ENCODE results near the gene TRIM47.
A peak's percentile ranks its signal among the peaks of the same experiment; 100 is the strongest.

TRIM47 gene

GRCh38 chr17:75832652-75833400 is 45.6 kb downstream of the TRIM47 start:
- H3K4me3 ChIP-seq (ENCODE audit: low read depth, low read length) = peak overlapping the region; percentile 36
- peaks cover 28% of the 10 kb centered on the region for H3K4me1 ChIP-seq (ENCODE audit: control insufficient read depth, insufficient read depth, low read length)
- H3K9ac ChIP-seq (ENCODE audit: low read depth, low read length) = no peak overlapping the region
- no peaks in the 10 kb centered on the region for H3K9me3 ChIP-seq (ENCODE audit: control insufficient read depth, insufficient read depth, low read length)
- no peaks in the 10 kb centered on the region for H3K36me3 ChIP-seq (ENCODE audit: control insufficient read depth, insufficient read depth, low read length)
- no peaks in the 10 kb centered on the region for H3K27me3 ChIP-seq (ENCODE audit: control insufficient read depth, insufficient read depth, low read length)
- peak overlapping the region; percentile 21 for H3K27ac ChIP-seq (ENCODE audit: low read depth, low read length)

- no peak overlapping the region for H3K9ac ChIP-seq (ENCODE audit: low read depth, low read length)
- H3K27me3 ChIP-seq (ENCODE audit: control insufficient read depth, insufficient read depth, low read length) = no peaks in the 10 kb centered on the region
- no peaks in the 10 kb centered on the region for H3K36me3 ChIP-seq (ENCODE audit: control insufficient read depth, insufficient read depth, low read length)
- H3K4me1 ChIP-seq (ENCODE audit: control insufficient read depth, insufficient read depth, low read length) = peaks cover 31% of the 10 kb centered on the region
- H3K27ac ChIP-seq (ENCODE audit: low read depth, low read length) = peak overlapping the region; percentile 21
- peak overlapping the region; percentile 36 for H3K4me3 ChIP-seq (ENCODE audit: low read depth, low read length)
- no peaks in the 10 kb centered on the region for H3K9me3 ChIP-seq (ENCODE audit: control insufficient read depth, insufficient read depth, low read length)
Observed at GRCh38 chr17:75832164-75832651, 46.2 kb downstream of the TRIM47 start.

GRCh38 chr17:75831032-75831571 is 47.3 kb downstream of the TRIM47 start:
- H3K27me3 ChIP-seq (ENCODE audit: control insufficient read depth, insufficient read depth, low read length) = no peaks in the 10 kb centered on the region
- peaks cover 6% of the 10 kb centered on the region; the same call in 1 of the 2 replicates for H3K36me3 ChIP-seq (ENCODE audit: control insufficient read depth, insufficient read depth, low read length)
- peaks cover 32% of the 10 kb centered on the region for H3K4me1 ChIP-seq (ENCODE audit: control insufficient read depth, insufficient read depth, low read length)
- H3K9me3 ChIP-seq (ENCODE audit: control insufficient read depth, insufficient read depth, low read length) = no peaks in the 10 kb centered on the region
- no peak overlapping the region for H3K27ac ChIP-seq (ENCODE audit: low read depth, low read length)
- H3K4me3 ChIP-seq (ENCODE audit: low read depth, low read length) = 0 out of 2 replicates have a peak overlapping the region, but pooled peaks have one; percentile 15
- H3K9ac ChIP-seq (ENCODE audit: low read depth, low read length) = no peak overlapping the region

GRCh38 chr17:75830164-75831031 is 48.0 kb downstream of the TRIM47 start:
- no peaks in the 10 kb centered on the region for H3K9me3 ChIP-seq (ENCODE audit: control insufficient read depth, insufficient read depth, low read length)
- 0 out of 2 replicates have a peak overlapping the region, but pooled peaks have one; percentile 15 for H3K4me3 ChIP-seq (ENCODE audit: low read depth, low read length)
- peaks cover 32% of the 10 kb centered on the region for H3K4me1 ChIP-seq (ENCODE audit: control insufficient read depth, insufficient read depth, low read length)
- no peak overlapping the region for H3K9ac ChIP-seq (ENCODE audit: low read depth, low read length)
- peaks cover 13% of the 10 kb centered on the region; the same call in 1 of the 2 replicates for H3K36me3 ChIP-seq (ENCODE audit: control insufficient read depth, insufficient read depth, low read length)
- no peaks in the 10 kb centered on the region for H3K27me3 ChIP-seq (ENCODE audit: control insufficient read depth, insufficient read depth, low read length)
- H3K27ac ChIP-seq (ENCODE audit: low read depth, low read length) = peak overlapping the region; percentile 50

- Histone ChIP-seq H3K36me3 (ENCODE audit: control insufficient read depth, insufficient read depth, low read length) (peaks cover 17% of the 10 kb centered on the region), H3K4me3 (ENCODE audit: low read depth, low read length) (no peak overlapping the region), H3K4me1 (ENCODE audit: control insufficient read depth, insufficient read depth, low read length) (peaks cover 32% of the 10 kb centered on the region), H3K27me3 (ENCODE audit: control insufficient read depth, insufficient read depth, low read length) (no peaks in the 10 kb centered on the region), H3K9me3 (ENCODE audit: control insufficient read depth, insufficient read depth, low read length) (no peaks in the 10 kb centered on the region), H3K9ac (ENCODE audit: low read depth, low read length) (no peak overlapping the region), H3K27ac (ENCODE audit: low read depth, low read length) (peak overlapping the region; percentile 50)
Observed at GRCh38 chr17:75829747-75830146, 48.6 kb downstream of the TRIM47 start.

- Histone ChIP-seq H3K27me3 (ENCODE audit: control insufficient read depth, insufficient read depth, low read length) (no peaks in the 10 kb centered on the region), H3K4me1 (ENCODE audit: control insufficient read depth, insufficient read depth, low read length) (peaks cover 32% of the 10 kb centered on the region), H3K27ac (ENCODE audit: low read depth, low read length) (no peak overlapping the region), H3K9ac (ENCODE audit: low read depth, low read length) (no peak overlapping the region), H3K4me3 (ENCODE audit: low read depth, low read length) (no peak overlapping the region), H3K36me3 (ENCODE audit: control insufficient read depth, insufficient read depth, low read length) (peaks cover 27% of the 10 kb centered on the region), H3K9me3 (ENCODE audit: control insufficient read depth, insufficient read depth, low read length) (no peaks in the 10 kb centered on the region)
Observed at GRCh38 chr17:75828741-75829140, 49.6 kb downstream of the TRIM47 start.

GRCh38 chr17:75828076-75828400 is 50.3 kb downstream of the TRIM47 start:
- Histone ChIP-seq H3K36me3 (ENCODE audit: control insufficient read depth, insufficient read depth, low read length) (peaks cover 34% of the 10 kb centered on the region), H3K27ac (ENCODE audit: low read depth, low read length) (no peak overlapping the region), H3K4me1 (ENCODE audit: control insufficient read depth, insufficient read depth, low read length) (peaks cover 26% of the 10 kb centered on the region), H3K9me3 (ENCODE audit: control insufficient read depth, insufficient read depth, low read length) (no peaks in the 10 kb centered on the region), H3K9ac (ENCODE audit: low read depth, low read length) (no peak overlapping the region), H3K27me3 (ENCODE audit: control insufficient read depth, insufficient read depth, low read length) (no peaks in the 10 kb centered on the region), H3K4me3 (ENCODE audit: low read depth, low read length) (no peak overlapping the region)

- peaks cover 39% of the 10 kb centered on the region for H3K36me3 ChIP-seq (ENCODE audit: control insufficient read depth, insufficient read depth, low read length)
- H3K27ac ChIP-seq (ENCODE audit: low read depth, low read length) = peak overlapping the region; percentile 11
- H3K9me3 ChIP-seq (ENCODE audit: control insufficient read depth, insufficient read depth, low read length) = no peaks in the 10 kb centered on the region
- peaks cover 21% of the 10 kb centered on the region for H3K4me1 ChIP-seq (ENCODE audit: control insufficient read depth, insufficient read depth, low read length)
- H3K9ac ChIP-seq (ENCODE audit: low read depth, low read length) = no peak overlapping the region
- H3K27me3 ChIP-seq (ENCODE audit: control insufficient read depth, insufficient read depth, low read length) = no peaks in the 10 kb centered on the region
- H3K4me3 ChIP-seq (ENCODE audit: low read depth, low read length) = peak overlapping the region; percentile 38; the same call in 1 of the 2 replicates
Observed at GRCh38 chr17:75827308-75828075, 50.9 kb downstream of the TRIM47 start.

- H3K4me1 ChIP-seq (ENCODE audit: control insufficient read depth, insufficient read depth, low read length) = peaks cover 17% of the 10 kb centered on the region
- H3K27me3 ChIP-seq (ENCODE audit: control insufficient read depth, insufficient read depth, low read length) = no peaks in the 10 kb centered on the region
- H3K27ac ChIP-seq (ENCODE audit: low read depth, low read length) = peak overlapping the region; percentile 11
- H3K4me3 ChIP-seq (ENCODE audit: low read depth, low read length) = no peak overlapping the region
- peaks cover 47% of the 10 kb centered on the region for H3K36me3 ChIP-seq (ENCODE audit: control insufficient read depth, insufficient read depth, low read length)
- H3K9ac ChIP-seq (ENCODE audit: low read depth, low read length) = no peak overlapping the region
- no peaks in the 10 kb centered on the region for H3K9me3 ChIP-seq (ENCODE audit: control insufficient read depth, insufficient read depth, low read length)
Observed at GRCh38 chr17:75826561-75827307, 51.6 kb downstream of the TRIM47 start.
